ENCODE data around the gene MAIP1.
"Not testable (repeated sequence)": the region's sequence is repeated elsewhere in the genome, so short reads cannot be mapped to it uniquely, and the experiment has no call there.

MAIP1 gene

GRCh38 chr2:199955339-199956061 lies at the start of gene MAIP1, which contains the start of gene TYW5:
Gene MAIP1 (plus strand): TSS chr2:199955582. CDS start chr2:199955799, 217 bp downstream.
Gene TYW5 (minus strand): TSS chr2:199955491. CDS start chr2:199955470, 21 bp downstream.
- peak; percentile 72 for DNase-seq

GRCh38 chr2:199907008-199907714 lies 48.2 kb upstream of the MAIP1 start:
- DNase-seq, result no peak

- no peak for DNase-seq
These were observed 44.9 kb upstream of the MAIP1 start for GRCh38 chr2:199910338-199911051.

GRCh38 chr2:199911052-199911876 lies 44.1 kb upstream of the MAIP1 start, which contains the start of gene C2orf69:
Gene C2orf69 (plus strand): TSS chr2:199911293. CDS start chr2:199911439, 146 bp downstream.
- DNase-seq, result peak; percentile 86

- no peak for DNase-seq
These were observed 43.6 kb upstream of the MAIP1 start for GRCh38 chr2:199911877-199912161.

GRCh38 chr2:199912553-199913114 lies 42.7 kb upstream of the MAIP1 start:
- DNase-seq, result not testable (repeated sequence)

GRCh38 chr2:199914372-199914958 lies 40.9 kb upstream of the MAIP1 start:
- no peak for DNase-seq

- no peak for DNase-seq
These were observed 38.4 kb upstream of the MAIP1 start for GRCh38 chr2:199916980-199917379.

GRCh38 chr2:199922856-199923255 lies 32.5 kb upstream of the MAIP1 start:
- no peak for DNase-seq

GRCh38 chr2:199923924-199924323 lies 31.5 kb upstream of the MAIP1 start:
- no peak for DNase-seq

GRCh38 chr2:199926806-199927205 lies 28.6 kb upstream of the MAIP1 start:
- no peak for DNase-seq

GRCh38 chr2:199928226-199928625 lies 27.2 kb upstream of the MAIP1 start:
- no peak for DNase-seq

GRCh38 chr2:199928626-199929025 lies 26.8 kb upstream of the MAIP1 start:
- DNase-seq, result no peak

- no peak for DNase-seq
These were observed 26.1 kb upstream of the MAIP1 start for GRCh38 chr2:199929262-199929661.

- DNase-seq, result no peak
These were observed 23.0 kb upstream of the MAIP1 start for GRCh38 chr2:199932312-199932855.

GRCh38 chr2:199933466-199933865 lies 21.9 kb upstream of the MAIP1 start:
- DNase-seq, result no peak

- no peak for DNase-seq
These were observed 18.8 kb upstream of the MAIP1 start for GRCh38 chr2:199936554-199936953.

GRCh38 chr2:199940373-199940772 lies 15.0 kb upstream of the MAIP1 start:
- DNase-seq, result no peak

GRCh38 chr2:199943373-199943772 lies 12.0 kb upstream of the MAIP1 start:
- no peak for DNase-seq

- no peak for DNase-seq
These were observed 9.2 kb upstream of the MAIP1 start for GRCh38 chr2:199946196-199946595.

- no peak for DNase-seq
These were observed 8.5 kb upstream of the MAIP1 start for GRCh38 chr2:199946836-199947235.

GRCh38 chr2:199950396-199950795 lies 5.0 kb upstream of the MAIP1 start:
- no peak for DNase-seq

Measured in activated gamma-delta T cell treated with Interleukin-2 at 50 U/mL for 16 hours (primary cell).